Measurements from ENCODE around the gene NOL3.

NOL3 gene

GRCh38 chr16:67164599-67165061 lies 5.7 kb upstream of the NOL3 start, which contains the start of gene HSF4:
Gene HSF4 (plus strand): TSS chr16:67164745. CDS start chr16:67164812, 67 bp downstream.
- DNase-seq (ENCODE audit: low spot score) = no peak
- TF ChIP-seq CTCF (IDR thresholded peaks at IDR 0.05; ENCODE audit: borderline replicate concordance, control extremely low read depth, extremely low read depth, insufficient read depth, missing control alignments) = no peak

GRCh38 chr16:67165121-67166078 lies 4.9 kb upstream of the NOL3 start:
- no peak for DNase-seq (ENCODE audit: low spot score)
- in situ Hi-C loops (cut with MboI; ENCODE audit: low sequenced_read_pairs, unreplicated experiment) = loop anchor here (25.0 kb wide), 1 partner anchor 203 kb away; the partner anchor contains the start of gene CES3
- no peak for TF ChIP-seq CTCF (IDR thresholded peaks at IDR 0.05; ENCODE audit: borderline replicate concordance, control extremely low read depth, extremely low read depth, insufficient read depth, missing control alignments)

More at GRCh38 chr16:67164599-67165061, 5.7 kb upstream of the NOL3 start, which contains the start of gene HSF4:
- in situ Hi-C loops (cut with MboI; ENCODE audit: low sequenced_read_pairs, unreplicated experiment) = loop anchor here (25.0 kb wide), 1 partner anchor 202 kb away; the partner anchor contains the start of gene CES3

DNA sequence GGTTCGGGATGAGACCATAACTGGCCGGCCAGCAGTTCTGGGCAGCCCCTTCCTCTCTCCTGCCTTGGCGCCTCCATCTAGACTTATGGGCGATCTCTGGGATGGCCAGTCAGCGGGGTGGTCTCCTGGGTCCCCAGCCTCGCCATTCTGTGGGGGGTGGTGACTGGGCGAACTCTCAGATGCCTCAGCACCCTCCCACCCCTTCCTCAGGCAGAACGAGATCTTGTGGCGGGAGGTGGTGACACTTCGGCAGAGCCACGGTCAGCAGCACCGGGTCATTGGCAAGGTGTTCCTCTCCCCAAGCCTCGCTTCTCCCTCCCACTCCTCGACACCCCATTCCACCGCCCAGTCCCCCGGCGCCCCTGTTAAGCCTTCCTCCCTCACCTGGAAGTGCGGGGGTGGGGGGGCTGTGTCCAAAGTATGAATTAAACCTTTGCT lies 4.2 kb upstream of the NOL3 start:
- in situ Hi-C loops (cut with MboI; ENCODE audit: low sequenced_read_pairs, unreplicated experiment) = loop anchor here (25.0 kb wide), 1 partner anchor 204 kb away; the partner anchor contains the start of gene CES3
- no peak for DNase-seq (ENCODE audit: low spot score)
- no peak for TF ChIP-seq CTCF (IDR thresholded peaks at IDR 0.05; ENCODE audit: borderline replicate concordance, control extremely low read depth, extremely low read depth, insufficient read depth, missing control alignments)

DNA sequence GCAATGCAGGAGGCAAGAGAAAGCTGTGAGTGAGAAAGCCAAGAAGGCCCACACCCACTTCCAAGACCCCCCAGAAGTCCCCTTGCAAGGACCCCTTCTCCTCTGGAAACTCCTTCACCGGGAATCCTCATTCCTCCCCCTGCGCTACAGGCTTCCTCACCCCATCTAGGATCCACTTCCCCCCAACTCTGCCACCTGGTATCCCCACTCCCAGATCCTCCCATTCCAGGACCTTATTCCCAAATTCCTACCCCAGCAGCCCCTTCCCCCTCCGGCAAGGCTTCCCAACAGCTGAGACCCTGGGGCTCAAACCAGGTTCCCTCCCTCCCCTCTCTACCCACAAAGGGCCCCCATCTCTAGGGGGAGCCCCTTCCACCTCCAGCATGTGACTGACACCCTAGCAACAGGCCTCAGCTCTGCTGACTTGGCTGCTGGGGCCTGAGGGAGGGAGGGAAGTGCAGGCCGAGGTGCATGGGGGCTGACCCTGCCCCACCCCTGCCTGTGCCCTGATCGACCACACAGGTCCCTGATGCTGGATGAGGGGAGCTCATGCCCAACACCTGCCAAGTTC lies 3.7 kb upstream of the NOL3 start:
- TF ChIP-seq CTCF (IDR thresholded peaks at IDR 0.05; ENCODE audit: borderline replicate concordance, control extremely low read depth, extremely low read depth, insufficient read depth, missing control alignments) = no peak
- in situ Hi-C loops (cut with MboI; ENCODE audit: low sequenced_read_pairs, unreplicated experiment) = loop anchor here (25.0 kb wide), 1 partner anchor 204 kb away; the partner anchor contains the start of gene CES3
- DNase-seq (ENCODE audit: low spot score) = no peak

- no peak for DNase-seq (ENCODE audit: low spot score)
- in situ Hi-C loops (cut with MboI; ENCODE audit: low sequenced_read_pairs, unreplicated experiment) = loop anchor here (25.0 kb wide), 1 partner anchor 205 kb away; the partner anchor contains the start of gene CES3
- TF ChIP-seq CTCF (IDR thresholded peaks at IDR 0.05; ENCODE audit: borderline replicate concordance, control extremely low read depth, extremely low read depth, insufficient read depth, missing control alignments) = no peak
Measured at GRCh38 chr16:67167588-67167987, 2.8 kb upstream of the NOL3 start.

GRCh38 chr16:67169011-67169451 lies 1.3 kb upstream of the NOL3 start:
- no peak for DNase-seq (ENCODE audit: low spot score)
- no peak for TF ChIP-seq CTCF (IDR thresholded peaks at IDR 0.05; ENCODE audit: borderline replicate concordance, control extremely low read depth, extremely low read depth, insufficient read depth, missing control alignments)
- in situ Hi-C loops (cut with MboI; ENCODE audit: low sequenced_read_pairs, unreplicated experiment) = loop anchor here (25.0 kb wide), 1 partner anchor 207 kb away; the partner anchor contains the start of gene CES3
